ENCODE results near the gene IPO4.

Gene IPO4

GRCh38 chr14:24147761-24148428 is 40.7 kb downstream of the IPO4 start:
- peak overlapping the region; percentile 94 for H3K9ac ChIP-seq (ENCODE audit: insufficient read length, low read depth)
- H3K9me3 ChIP-seq (ENCODE audit: insufficient read depth, low read length): no peaks in the 10 kb centered on the region
- no peaks in the 10 kb centered on the region for H3K4me1 ChIP-seq (ENCODE audit: insufficient read depth, insufficient read length)
- DNase-seq (ENCODE audit: low read depth, low spot score): no peak
- peak overlapping the region; percentile 90 for H3K4me3 ChIP-seq (ENCODE audit: insufficient read length, low read depth)
- peaks cover 59% of the 10 kb centered on the region for H3K36me3 ChIP-seq (ENCODE audit: insufficient read depth, insufficient read length, low read length)
- no peaks in the 10 kb centered on the region for H3K27me3 ChIP-seq (ENCODE audit: insufficient read depth, insufficient read length)
- TF ChIP-seq YY1 (IDR thresholded peaks at IDR 0.05; ENCODE audit: insufficient read depth, insufficient read length) (no peak), ZNF274 (IDR thresholded peaks at IDR 0.05; ENCODE audit: low read depth, low read length) (no peak)

GRCh38 chr14:24146978-24147760 is 41.4 kb downstream of the IPO4 start, which contains the start of gene RNF31:
Gene RNF31 (plus strand): TSS chr14:24147498. CDS start chr14:24147699, 201 bp downstream.
- Histone ChIP-seq H3K4me3 (ENCODE audit: insufficient read length, low read depth) (peak within 1 kb of the TSS; percentile 90), H3K4me1 (ENCODE audit: insufficient read depth, insufficient read length) (no peaks in the 10 kb centered on the region), H3K36me3 (ENCODE audit: insufficient read depth, insufficient read length, low read length) (peaks cover 55% of the 10 kb centered on the region), H3K9me3 (ENCODE audit: insufficient read depth, low read length) (no peaks in the 10 kb centered on the region), H3K9ac (ENCODE audit: insufficient read length, low read depth) (peak within 1 kb of the TSS; percentile 94), H3K27me3 (ENCODE audit: insufficient read depth, insufficient read length) (no peaks in the 10 kb centered on the region)
- peak; percentile 94 for DNase-seq (ENCODE audit: low read depth, low spot score)
- no peak for TF ChIP-seq SUZ12 (IDR thresholded peaks at IDR 0.05; ENCODE audit: extremely low read depth, insufficient read depth, insufficient read length)
- no peak for TF ChIP-seq YY1 (IDR thresholded peaks at IDR 0.05; ENCODE audit: insufficient read depth, insufficient read length)

DNA sequence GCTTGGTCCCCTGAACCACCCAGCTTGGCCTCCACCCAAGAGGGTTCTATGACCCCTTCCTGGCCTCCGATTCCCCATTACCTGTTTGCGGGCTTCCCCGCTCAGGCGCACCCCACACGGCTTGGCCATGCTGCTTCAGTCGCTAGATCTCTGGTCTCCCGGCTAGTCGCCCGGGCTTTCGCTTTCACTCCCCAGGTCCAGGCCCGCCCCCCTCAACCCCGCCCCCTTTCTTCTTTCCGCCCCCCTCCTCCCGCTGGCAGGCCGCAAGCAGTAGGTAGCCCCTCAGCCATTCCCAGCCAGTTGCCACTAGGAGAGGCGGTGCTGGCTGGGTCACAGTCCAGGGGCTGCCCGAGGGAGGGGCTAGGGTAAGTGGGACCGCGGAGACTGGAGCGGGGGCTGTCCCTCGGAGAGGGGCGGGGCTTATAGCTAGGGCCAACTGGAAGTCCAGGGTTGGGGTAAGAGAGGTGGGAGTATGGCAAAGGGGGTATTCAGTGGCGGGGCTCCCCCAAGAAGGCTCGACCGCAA is 42.1 kb downstream of the IPO4 start, which contains the start of gene PSME2:
Gene PSME2, minus strand, starts transcription at position 158 of the 525 bp plus-strand sequence. Its CDS starts 29 bp downstream, at position 129.
- Histone ChIP-seq H3K27me3 (ENCODE audit: insufficient read depth, insufficient read length) (no peaks in the 10 kb centered on the region), H3K4me3 (ENCODE audit: insufficient read length, low read depth) (peak within 1 kb of the TSS; percentile 90), H3K36me3 (ENCODE audit: insufficient read depth, insufficient read length, low read length) (peaks cover 49% of the 10 kb centered on the region), H3K9ac (ENCODE audit: insufficient read length, low read depth) (peak within 1 kb of the TSS; percentile 94), H3K9me3 (ENCODE audit: insufficient read depth, low read length) (no peaks in the 10 kb centered on the region), H3K4me1 (ENCODE audit: insufficient read depth, insufficient read length) (no peaks in the 10 kb centered on the region)
- DNase-seq (ENCODE audit: low read depth, low spot score): peak; percentile 91
- TF ChIP-seq YY1 (IDR thresholded peaks at IDR 0.05; ENCODE audit: insufficient read depth, insufficient read length): no peak
- TF ChIP-seq SUZ12 (IDR thresholded peaks at IDR 0.05; ENCODE audit: extremely low read depth, insufficient read depth, insufficient read length): no peak
- no peak for TF ChIP-seq ZNF274 (IDR thresholded peaks at IDR 0.05; ENCODE audit: low read depth, low read length)

DNA sequence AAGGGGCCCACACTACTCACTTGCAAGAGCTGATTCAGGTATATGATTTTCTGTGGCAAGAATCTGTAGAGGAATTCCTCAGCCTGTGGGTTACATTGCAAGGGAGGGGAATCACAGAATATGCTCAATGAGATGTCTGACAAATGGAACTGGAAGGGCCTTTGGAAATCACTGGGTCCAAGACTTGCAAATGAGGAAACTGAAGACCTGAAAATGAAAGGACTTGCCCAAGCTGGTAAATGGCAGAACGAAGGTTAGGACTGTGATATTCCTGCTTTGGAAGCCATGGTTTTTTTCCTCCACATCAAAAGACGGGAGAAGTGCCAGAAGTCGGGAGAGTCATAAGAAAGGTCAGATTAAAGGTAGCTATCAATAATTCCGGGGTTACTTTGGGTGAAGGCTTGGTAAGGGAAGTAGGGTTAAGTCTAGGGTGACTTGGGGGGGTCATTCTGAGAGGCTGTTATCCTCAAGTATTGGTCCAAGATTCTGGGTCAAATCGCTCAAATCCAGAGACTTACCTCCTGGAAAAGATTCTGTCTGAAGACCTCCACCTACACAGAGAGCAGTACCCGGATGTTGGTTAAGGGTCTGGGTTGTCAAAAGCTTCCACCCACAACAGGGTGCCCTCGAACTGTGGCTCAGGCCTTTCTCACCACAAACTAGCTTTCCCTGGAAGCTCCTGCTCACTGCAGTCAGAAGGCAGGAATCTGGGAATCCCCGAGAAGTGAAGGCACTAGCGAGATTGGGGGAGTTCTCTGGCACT is 42.7 kb downstream of the IPO4 start:
- TF ChIP-seq YY1 (IDR thresholded peaks at IDR 0.05; ENCODE audit: insufficient read depth, insufficient read length) (no peak), SUZ12 (IDR thresholded peaks at IDR 0.05; ENCODE audit: extremely low read depth, insufficient read depth, insufficient read length) (no peak), ZNF274 (IDR thresholded peaks at IDR 0.05; ENCODE audit: low read depth, low read length) (no peak)
- Histone ChIP-seq H3K4me3 (ENCODE audit: insufficient read length, low read depth) (peak overlapping the region; percentile 65), H3K4me1 (ENCODE audit: insufficient read depth, insufficient read length) (no peaks in the 10 kb centered on the region), H3K9ac (ENCODE audit: insufficient read length, low read depth) (peak overlapping the region; percentile 85), H3K36me3 (ENCODE audit: insufficient read depth, insufficient read length, low read length) (peaks cover 42% of the 10 kb centered on the region), H3K27me3 (ENCODE audit: insufficient read depth, insufficient read length) (no peaks in the 10 kb centered on the region), H3K9me3 (ENCODE audit: insufficient read depth, low read length) (no peaks in the 10 kb centered on the region)
- no peak for DNase-seq (ENCODE audit: low read depth, low spot score)

- no peak for DNase-seq (ENCODE audit: low read depth, low spot score)
- no peaks in the 10 kb centered on the region for H3K9me3 ChIP-seq (ENCODE audit: insufficient read depth, low read length)
- H3K4me3 ChIP-seq (ENCODE audit: insufficient read length, low read depth): peak overlapping the region; percentile 6
- peak overlapping the region; percentile 85 for H3K9ac ChIP-seq (ENCODE audit: insufficient read length, low read depth)
- H3K36me3 ChIP-seq (ENCODE audit: insufficient read depth, insufficient read length, low read length): peaks cover 36% of the 10 kb centered on the region
- H3K4me1 ChIP-seq (ENCODE audit: insufficient read depth, insufficient read length): no peaks in the 10 kb centered on the region
- H3K27me3 ChIP-seq (ENCODE audit: insufficient read depth, insufficient read length): no peaks in the 10 kb centered on the region
- TF ChIP-seq SUZ12 (IDR thresholded peaks at IDR 0.05; ENCODE audit: extremely low read depth, insufficient read depth, insufficient read length): no peak
- no peak for TF ChIP-seq YY1 (IDR thresholded peaks at IDR 0.05; ENCODE audit: insufficient read depth, insufficient read length)
- no peak for TF ChIP-seq ZNF274 (IDR thresholded peaks at IDR 0.05; ENCODE audit: low read depth, low read length)
Observed at GRCh38 chr14:24145219-24145618, 43.4 kb downstream of the IPO4 start.

- H3K9ac ChIP-seq (ENCODE audit: insufficient read length, low read depth): no peak overlapping the region
- peaks cover 31% of the 10 kb centered on the region for H3K36me3 ChIP-seq (ENCODE audit: insufficient read depth, insufficient read length, low read length)
- no peak overlapping the region for H3K4me3 ChIP-seq (ENCODE audit: insufficient read length, low read depth)
- no peaks in the 10 kb centered on the region for H3K4me1 ChIP-seq (ENCODE audit: insufficient read depth, insufficient read length)
- H3K27me3 ChIP-seq (ENCODE audit: insufficient read depth, insufficient read length): no peaks in the 10 kb centered on the region
- H3K9me3 ChIP-seq (ENCODE audit: insufficient read depth, low read length): no peaks in the 10 kb centered on the region
- TF ChIP-seq ZNF274 (IDR thresholded peaks at IDR 0.05; ENCODE audit: low read depth, low read length): no peak
- no peak for TF ChIP-seq SUZ12 (IDR thresholded peaks at IDR 0.05; ENCODE audit: extremely low read depth, insufficient read depth, insufficient read length)
- no peak for TF ChIP-seq YY1 (IDR thresholded peaks at IDR 0.05; ENCODE audit: insufficient read depth, insufficient read length)
- DNase-seq (ENCODE audit: low read depth, low spot score): no peak
Observed at GRCh38 chr14:24144451-24144850, 44.2 kb downstream of the IPO4 start.
